Brain microvascular endothelial cell (primary cell): Measurements from ENCODE around the gene DMWD.

Experiments used
- DNase-seq: peaks from one replicate; pipeline ENCODE4 v3.0.0-alpha.2; 2020
- H3K27ac ChIP-seq: fragments of 250-450 bp; sonication (Bioruptor Pico); 2 replicates; pipeline ENCODE4 v1.5.1; 2020; ENCODE audit warnings: mild to moderate bottlenecking, moderate library complexity
- H3K27me3 ChIP-seq: fragments of 250-450 bp; sonication (Bioruptor Pico); replicated peaks from 2 replicates; pipeline ENCODE4 v1.5.1; 2020; ENCODE audit warnings: mild to moderate bottlenecking
- H3K36me3 ChIP-seq: fragments of 250-450 bp; sonication (Bioruptor Pico); replicated peaks from 2 replicates; pipeline ENCODE4 v1.5.1; 2020; ENCODE audit warnings: mild to moderate bottlenecking
- H3K4me3 ChIP-seq: 2 replicates; pipeline ENCODE4 v1.5.1; 2011; ENCODE audit warnings: low read depth, mild to moderate bottlenecking, control low read depth, low read length, moderate library complexity
- in situ Hi-C: cut with HindIII; loops from 2 replicates; pipeline ENCODE4 v1.10.0; 2017; ENCODE audit warnings: low sequenced_read_pairs, low pct_ligation_motif_present
- TF ChIP-seq, protein P1 (sequence below): IDR thresholded peaks from 2 replicates; pipeline ENCODE4 v1.5.1; 2011; ENCODE audit warnings: low read depth, mild to moderate bottlenecking, moderate library complexity, low read length, control low read depth, inconsistent platforms; ENCODE audit errors: missing control alignments

The DMWD gene

DNA sequence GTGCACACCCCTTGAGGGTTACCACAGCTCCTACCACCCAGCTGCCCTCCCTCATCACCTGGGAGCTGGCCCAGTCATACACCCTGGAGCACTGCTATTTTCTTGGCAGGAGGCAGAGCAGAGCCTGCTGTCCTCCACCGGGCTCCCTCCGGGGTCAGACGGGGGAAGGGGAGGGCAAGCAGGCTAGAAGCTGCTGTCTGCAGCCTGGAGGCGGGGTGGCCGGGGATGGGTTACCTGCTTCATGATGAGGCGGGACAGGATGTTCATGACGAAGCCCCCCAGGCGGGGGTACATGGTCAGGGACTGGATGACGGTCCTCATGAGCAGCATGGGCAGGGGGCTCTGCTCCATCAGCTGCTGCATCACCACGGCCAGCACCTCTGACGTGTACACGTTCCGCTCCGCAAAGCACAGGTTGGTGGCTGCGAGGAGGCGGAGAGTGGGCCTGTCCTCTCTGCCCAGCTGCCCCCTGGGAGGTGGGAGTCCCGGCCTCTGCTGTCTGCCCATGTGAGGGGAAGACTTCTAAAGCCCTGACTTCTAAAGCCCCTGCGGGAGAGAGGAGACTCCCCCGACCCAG, 25.2 kb upstream of the DMWD start:
- in situ Hi-C loops = no loop called here
- Histone ChIP-seq H3K27ac (no peak overlapping the region), H3K36me3 (peaks cover 17% of the 10 kb centered on the region), H3K4me3 (no peak overlapping the region), H3K27me3 (no peaks in the 10 kb centered on the region)
- no peak for DNase-seq
- TF ChIP-seq, protein P1, sequence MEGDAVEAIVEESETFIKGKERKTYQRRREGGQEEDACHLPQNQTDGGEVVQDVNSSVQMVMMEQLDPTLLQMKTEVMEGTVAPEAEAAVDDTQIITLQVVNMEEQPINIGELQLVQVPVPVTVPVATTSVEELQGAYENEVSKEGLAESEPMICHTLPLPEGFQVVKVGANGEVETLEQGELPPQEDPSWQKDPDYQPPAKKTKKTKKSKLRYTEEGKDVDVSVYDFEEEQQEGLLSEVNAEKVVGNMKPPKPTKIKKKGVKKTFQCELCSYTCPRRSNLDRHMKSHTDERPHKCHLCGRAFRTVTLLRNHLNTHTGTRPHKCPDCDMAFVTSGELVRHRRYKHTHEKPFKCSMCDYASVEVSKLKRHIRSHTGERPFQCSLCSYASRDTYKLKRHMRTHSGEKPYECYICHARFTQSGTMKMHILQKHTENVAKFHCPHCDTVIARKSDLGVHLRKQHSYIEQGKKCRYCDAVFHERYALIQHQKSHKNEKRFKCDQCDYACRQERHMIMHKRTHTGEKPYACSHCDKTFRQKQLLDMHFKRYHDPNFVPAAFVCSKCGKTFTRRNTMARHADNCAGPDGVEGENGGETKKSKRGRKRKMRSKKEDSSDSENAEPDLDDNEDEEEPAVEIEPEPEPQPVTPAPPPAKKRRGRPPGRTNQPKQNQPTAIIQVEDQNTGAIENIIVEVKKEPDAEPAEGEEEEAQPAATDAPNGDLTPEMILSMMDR = no peak

DNA sequence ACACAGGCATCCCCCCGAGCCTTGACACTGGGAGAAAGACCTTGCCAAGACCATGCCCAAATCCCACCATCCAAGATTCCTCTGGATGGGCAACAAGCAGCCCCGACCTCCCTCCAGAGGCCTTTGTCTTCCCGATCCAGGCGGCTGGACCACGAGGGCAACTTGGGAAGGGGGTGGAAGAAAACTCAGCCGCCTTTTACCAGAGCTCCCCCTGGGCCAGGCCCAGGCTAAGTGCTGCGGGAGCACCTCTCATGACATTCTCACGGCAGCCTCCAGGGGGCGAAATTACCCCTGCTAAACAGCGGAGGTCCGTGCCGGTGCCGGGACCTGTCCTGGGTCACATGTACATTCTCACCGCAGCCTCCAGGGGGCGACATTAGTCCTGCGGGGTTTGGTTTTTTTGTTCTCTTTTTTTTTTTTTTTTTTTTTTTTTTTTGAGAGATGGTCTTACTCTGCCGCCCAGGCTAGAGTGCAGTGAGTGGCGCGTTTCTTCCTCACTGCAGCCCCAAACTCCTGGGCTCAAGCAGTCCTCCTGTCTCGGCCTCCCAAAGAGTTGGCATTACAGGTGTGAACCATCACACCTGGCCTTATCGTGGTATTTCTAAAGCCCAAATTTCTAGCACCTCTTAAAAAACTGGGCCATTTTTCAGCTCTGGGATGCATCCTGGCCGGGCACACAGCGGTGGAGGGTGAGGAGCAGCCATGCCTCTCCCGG, 24.5 kb upstream of the DMWD start:
- TF ChIP-seq, protein P1 = peak; percentile 95
- DNase-seq = peak; percentile 92
- in situ Hi-C loops = no loop called here
- no peaks in the 10 kb centered on the region for H3K27me3 ChIP-seq
- H3K4me3 ChIP-seq = no peak overlapping the region
- no peak overlapping the region for H3K27ac ChIP-seq
- H3K36me3 ChIP-seq = peaks cover 14% of the 10 kb centered on the region

DNA sequence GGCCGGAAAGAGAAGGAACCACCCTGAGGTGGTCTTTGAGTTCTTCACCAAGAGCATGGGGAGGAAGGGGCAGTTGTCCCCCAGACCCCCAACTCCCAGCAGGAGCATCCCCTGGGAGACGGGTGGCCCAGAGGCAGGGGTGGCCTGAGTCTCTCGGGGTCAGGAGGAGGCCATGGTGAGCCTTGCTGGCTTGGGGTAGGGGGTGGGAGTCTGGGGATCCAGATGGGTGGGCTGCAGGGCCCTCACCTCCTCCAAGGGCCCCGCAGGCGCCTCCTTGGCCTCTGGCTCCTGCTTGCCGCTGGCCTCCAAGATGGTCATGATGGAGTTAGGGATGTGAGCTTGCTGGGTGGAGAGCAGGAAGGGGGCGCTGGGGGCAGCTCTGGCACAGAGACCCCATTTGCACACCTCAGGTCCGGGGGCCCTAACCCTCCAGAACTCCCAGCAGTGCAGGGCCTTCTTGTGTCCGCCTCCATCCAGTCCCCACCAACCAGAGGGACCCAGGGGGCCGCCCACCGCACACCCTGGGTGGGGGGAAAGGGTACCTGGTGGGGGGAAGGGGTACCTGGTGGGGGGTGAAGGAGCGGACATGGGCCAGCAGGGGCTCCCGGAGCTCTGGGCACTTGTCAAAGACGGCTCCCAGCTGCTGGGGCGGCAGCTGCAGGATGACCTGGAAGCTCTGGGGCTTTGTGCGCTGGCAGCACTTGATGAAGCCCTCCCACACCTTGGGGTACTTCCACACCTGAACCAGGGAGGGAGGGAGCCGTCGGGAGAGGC, 23.8 kb upstream of the DMWD start:
- Histone ChIP-seq H3K4me3 (no peak overlapping the region), H3K27me3 (no peaks in the 10 kb centered on the region), H3K36me3 (peaks cover 14% of the 10 kb centered on the region), H3K27ac (no peak overlapping the region)
- no peak for DNase-seq
- in situ Hi-C loops = no loop called here
- TF ChIP-seq, protein P1 = no peak

DNA sequence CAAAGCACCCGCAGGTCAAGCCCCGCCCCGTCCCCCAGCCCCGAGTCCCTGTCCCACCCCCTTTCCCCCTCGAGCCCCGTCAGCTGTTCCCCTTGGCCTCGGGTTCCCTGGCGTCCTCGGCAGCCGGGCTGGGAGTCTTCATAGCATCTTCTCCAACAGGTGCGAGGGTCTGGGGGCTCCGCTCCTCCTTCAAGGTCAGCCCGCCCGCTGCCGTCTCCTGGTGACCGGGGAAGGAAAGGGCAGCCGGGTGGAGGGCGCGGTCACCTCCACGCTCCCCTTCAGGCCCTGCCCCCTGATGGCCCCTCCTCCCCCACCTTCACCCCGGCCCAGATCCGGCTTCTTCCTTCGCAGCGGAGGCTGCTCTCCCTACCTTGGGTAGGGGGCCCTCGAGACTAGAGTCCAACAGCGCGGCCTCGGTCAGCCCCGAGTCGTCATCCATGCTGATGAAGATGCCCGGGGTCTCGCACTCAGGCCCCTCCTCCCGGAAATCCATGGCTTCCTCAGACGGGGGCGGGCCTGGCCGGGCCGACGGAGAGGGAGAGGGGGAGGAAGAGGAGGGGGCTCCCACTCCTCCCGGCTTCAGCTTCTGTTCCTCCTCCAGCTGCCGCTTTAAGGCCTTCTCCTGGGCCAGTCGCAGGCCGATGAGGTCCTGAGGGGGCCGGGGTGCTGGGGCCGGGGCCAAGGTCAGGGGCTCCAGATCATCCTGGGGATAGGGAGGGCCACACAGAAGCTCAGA, 23.0 kb upstream of the DMWD start:
- no peak overlapping the region for H3K27ac ChIP-seq
- peaks cover 9% of the 10 kb centered on the region for H3K36me3 ChIP-seq
- no peak for DNase-seq
- TF ChIP-seq, protein P1 = no peak
- no peaks in the 10 kb centered on the region for H3K27me3 ChIP-seq
- in situ Hi-C loops = no loop called here
- peak overlapping the region; percentile 37 for H3K4me3 ChIP-seq

DNA sequence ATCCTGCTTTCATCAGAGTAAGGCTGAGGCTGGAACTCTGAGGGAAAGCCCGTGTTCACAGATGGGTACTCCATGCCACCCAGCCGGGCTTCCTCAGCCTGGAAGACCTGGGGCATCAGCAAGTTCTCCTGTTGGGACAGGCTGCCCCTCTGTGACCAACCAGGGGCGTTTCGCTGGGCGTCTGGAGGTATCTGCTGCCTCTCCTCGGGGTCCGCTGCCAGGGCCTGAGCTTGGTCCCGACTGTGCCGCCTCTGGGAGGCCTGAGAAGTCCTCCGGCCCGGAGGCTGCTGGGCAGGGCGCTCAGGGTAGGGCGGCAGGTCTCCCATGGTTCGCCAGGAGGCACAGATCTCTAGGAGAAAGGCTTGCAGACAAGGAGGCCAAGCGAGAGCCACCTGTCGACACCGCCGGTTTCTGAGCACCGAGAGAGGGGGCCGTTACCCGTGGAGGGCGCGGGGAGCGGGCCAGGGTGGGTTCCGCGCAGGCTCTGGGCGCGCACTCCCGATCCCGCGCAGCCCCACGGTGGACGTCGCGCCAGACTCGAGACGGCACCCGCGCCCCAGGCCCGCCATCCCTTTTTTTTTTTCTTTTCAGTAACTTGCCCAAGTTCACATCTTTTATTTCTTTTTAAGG, 22.3 kb upstream of the DMWD start, which contains the start of gene RSPH6A:
RSPH6A (minus strand) TSS at position 458 of the 630 bp plus-strand sequence; CDS start at position 326, 132 bp downstream.
- DNase-seq = no peak
- in situ Hi-C loops = no loop called here
- TF ChIP-seq, protein P1 = no peak
- H3K27ac ChIP-seq = no peak within 1 kb of the TSS
- peak within 1 kb of the TSS; percentile 37 for H3K4me3 ChIP-seq
- H3K27me3 ChIP-seq = no peaks in the 10 kb centered on the region
- H3K36me3 ChIP-seq = peaks cover 2% of the 10 kb centered on the region
